ENCODE results near the gene COL9A2.

- TF ChIP-seq POLR2A (IDR thresholded peaks at IDR 0.05) = no peak
- TF ChIP-seq CTCF (IDR thresholded peaks at IDR 0.05) = no peak
- TF ChIP-seq POLR2AphosphoS5 (IDR thresholded peaks at IDR 0.05) = no peak
- TF ChIP-seq EP300 (IDR thresholded peaks at IDR 0.05) = no peak
Observed at GRCh38 chr1:40252601-40253000, 64.5 kb downstream of the COL9A2 start.

Measured in suprapubic skin (tissue), 4 donors.